T-helper 1 cell treated with Interleukin-12 subunit alpha and Interleukin-12 subunit beta and Interleukin-4 antibody, amounts not matched to agents 30 ng/mL and 1 ng/mL, for 36 hours (primary cell): ENCODE measurements around the gene SMYD2. TPM values are rescaled to one million over a fixed set of nuclear protein-coding genes. Genes with fewer than 3 reads are reported as not detected.
"Not testable (repeated sequence)": the region's sequence is repeated elsewhere in the genome, so short reads cannot be mapped to it uniquely, and the experiment has no call there.

ENCODE experiments used
- intact Hi-C: fragments of 100-400 bp; cut with micrococcal nuclease; formaldehyde crosslinking; loops from one replicate; pipeline ENCODE4 v1.15.1; 2024
- total RNA-seq: library from RNA; stranded (reverse); gene quantifications from 2 replicates; pipeline ENCODE4 v1.2.3, GENCODE V29; 2022

The SMYD2 gene
- total RNA-seq, 1 donor from 2014 or later, result 29.3 TPM

GRCh38 chr1:214271174-214271858 lies 9.6 kb upstream of the SMYD2 start:
- intact Hi-C loops, result no loop called here

GRCh38 chr1:214271995-214272731 lies 8.8 kb upstream of the SMYD2 start:
- intact Hi-C loops, result no loop called here

GRCh38 chr1:214272964-214273533 lies 7.9 kb upstream of the SMYD2 start:
- intact Hi-C loops, result no loop called here

- intact Hi-C loops, result not testable (repeated sequence)
Observed at GRCh38 chr1:214275700-214276099, 5.3 kb upstream of the SMYD2 start.

GRCh38 chr1:214276786-214277185 lies 4.2 kb upstream of the SMYD2 start:
- intact Hi-C loops, result no loop called here

GRCh38 chr1:214277704-214278635 lies 3.0 kb upstream of the SMYD2 start:
- intact Hi-C loops, result no loop called here

- intact Hi-C loops, result loop anchor here (1.0 to 5.0 kb wide), 9 partner anchors 19 to 1228 kb away; partner anchors contain the start of genes CENPF, PROX1 and RPS6KC1
Observed at GRCh38 chr1:214280386-214281020, 456 bp upstream of the SMYD2 start.

- intact Hi-C loops, result loop anchor here (1.0 to 5.0 kb wide), 6 partner anchors 28 to 1230 kb away; partner anchors contain the start of genes PROX1 and RPS6KC1
Observed at GRCh38 chr1:214281720-214282629, 1.0 kb downstream of the SMYD2 start.

- intact Hi-C loops, result loop anchor here (5.0 kb wide), 3 partner anchors 295 to 1230 kb away; partner anchors contain the start of genes PROX1 and RPS6KC1
Observed at GRCh38 chr1:214282630-214283242, 1.8 kb downstream of the SMYD2 start.

GRCh38 chr1:214285610-214286440 lies 4.9 kb downstream of the SMYD2 start:
- intact Hi-C loops, result no loop called here

GRCh38 chr1:214287884-214288283 lies 6.9 kb downstream of the SMYD2 start:
- intact Hi-C loops, result no loop called here

GRCh38 chr1:214289574-214290272 lies 8.8 kb downstream of the SMYD2 start:
- intact Hi-C loops, result no loop called here

GRCh38 chr1:214290424-214291037 lies 9.6 kb downstream of the SMYD2 start:
- intact Hi-C loops, result no loop called here

GRCh38 chr1:214292322-214292721 lies 11.4 kb downstream of the SMYD2 start:
- intact Hi-C loops, result no loop called here

- intact Hi-C loops, result no loop called here
Observed at GRCh38 chr1:214295934-214296333, 15.0 kb downstream of the SMYD2 start.

- intact Hi-C loops, result no loop called here
Observed at GRCh38 chr1:214296860-214297745, 16.1 kb downstream of the SMYD2 start.
